Left kidney (tissue), 2 donors: ENCODE data around the gene POLRMT. TPM values are rescaled to one million over a fixed set of nuclear protein-coding genes. Genes with fewer than 3 reads are reported as not detected.
"Not testable (repeated sequence)": the region's sequence is repeated elsewhere in the genome, so short reads cannot be mapped to it uniquely, and the experiment has no call there.

Source experiments
- DNase-seq: peaks from one replicate; pipeline ENCODE4 v3.0.0-alpha.2; 2013
- polyA plus RNA-seq: library from polyadenylated mRNA; unstranded; fragments of 120-200 nt; gene quantifications from one replicate; pipeline ENCODE4 v1.2.1, GENCODE V29; 2013; ENCODE audit not compliant: insufficient read length

POLRMT gene
- polyA plus RNA-seq, 1 donor, result 75.8 TPM

DNA sequence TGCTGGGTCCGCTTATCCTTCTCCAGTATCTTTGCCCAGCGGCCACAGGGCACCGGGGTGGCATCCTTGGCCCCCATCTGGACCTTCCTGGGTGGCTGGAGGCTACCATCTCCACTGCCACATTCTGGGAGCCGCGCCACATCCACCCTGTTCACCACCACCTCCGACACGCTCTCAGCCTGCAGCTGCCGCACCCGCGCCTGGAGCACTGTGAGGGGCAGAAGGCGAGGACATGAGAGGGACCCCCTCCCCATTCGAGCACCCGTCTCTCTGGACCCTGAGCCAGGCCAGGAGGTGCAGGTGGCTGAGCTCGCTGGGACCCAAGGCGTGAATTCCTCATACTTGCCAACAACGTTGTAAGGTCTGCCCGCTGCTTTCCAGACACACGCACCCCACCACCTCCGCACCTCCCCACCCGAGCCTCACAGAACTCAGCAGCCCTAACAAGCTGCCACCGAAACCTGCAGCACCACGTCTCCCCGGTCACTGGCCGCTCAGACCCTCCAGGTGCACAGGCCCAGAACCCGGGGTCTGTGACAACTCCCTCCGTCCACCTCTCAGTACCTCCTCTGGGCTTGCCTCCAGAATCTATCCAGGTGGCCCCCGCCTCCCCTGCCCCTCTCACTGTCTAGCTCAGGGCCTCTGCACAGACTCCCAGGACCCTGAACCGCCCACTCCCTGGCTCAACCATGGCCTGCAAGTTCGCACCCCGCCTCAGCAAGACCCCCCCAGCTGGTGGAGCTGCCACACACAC, 3.2 kb downstream of the POLRMT start:
- DNase-seq, result no peak

DNA sequence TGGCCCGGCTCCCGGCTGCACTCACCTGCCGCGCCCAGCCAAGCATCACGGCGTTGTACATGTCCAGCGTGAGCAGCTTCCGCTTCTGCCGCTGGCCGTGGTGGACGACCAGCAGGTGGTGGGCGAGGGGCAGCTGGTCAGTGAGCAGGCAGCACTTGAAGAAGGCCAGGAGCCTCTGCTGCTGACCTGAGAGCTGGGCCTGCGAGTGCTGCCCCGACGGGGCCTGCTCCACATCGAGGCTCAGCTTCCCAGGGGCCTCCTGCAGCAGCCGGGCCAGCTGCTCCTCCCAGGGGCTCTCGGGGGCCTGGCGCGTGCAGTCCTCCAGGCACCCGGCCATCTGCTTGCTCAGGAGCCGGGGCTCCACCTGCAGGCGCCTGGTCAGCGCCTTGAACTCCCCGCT, 3.8 kb downstream of the POLRMT start:
- not testable (repeated sequence) for DNase-seq

DNA sequence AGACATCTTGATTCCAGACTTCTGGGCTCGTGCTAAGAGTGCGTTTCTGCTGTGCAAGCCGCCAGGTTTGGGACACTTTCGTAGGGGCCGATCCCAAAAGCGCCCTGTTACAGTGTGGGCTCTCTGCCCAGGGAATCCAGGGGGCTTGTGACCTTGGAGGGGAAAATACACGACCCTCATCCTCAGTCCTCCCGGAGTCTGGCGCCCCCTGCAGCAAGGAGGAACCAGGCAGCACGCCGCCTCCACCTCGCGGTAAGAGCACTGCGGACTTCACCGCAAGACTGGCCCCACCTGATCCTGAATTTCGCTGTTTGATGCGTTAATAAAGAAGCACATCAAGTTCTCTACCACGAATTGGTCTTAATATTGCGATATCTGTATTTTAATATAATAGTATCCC, 5.2 kb downstream of the POLRMT start:
- no peak for DNase-seq

DNA sequence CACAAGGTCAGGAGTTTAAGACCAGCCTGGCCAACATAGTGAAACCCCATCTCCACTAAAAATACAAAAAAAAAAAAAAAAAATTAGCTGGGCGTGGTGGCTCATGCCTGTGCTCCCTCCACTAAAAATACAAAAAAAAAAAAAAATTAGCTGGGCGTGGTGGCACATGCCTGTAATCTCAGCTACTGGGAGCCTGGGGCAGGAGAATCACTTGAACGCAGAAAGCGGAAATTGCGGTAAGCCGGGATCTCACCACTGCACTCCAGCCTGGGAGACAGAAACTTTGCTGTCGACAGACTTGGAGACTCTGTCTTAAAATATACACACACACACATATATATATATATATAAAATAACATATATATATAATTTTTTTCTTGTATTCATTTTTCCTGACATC, 6.8 kb downstream of the POLRMT start:
- DNase-seq, result not testable (repeated sequence)

DNA sequence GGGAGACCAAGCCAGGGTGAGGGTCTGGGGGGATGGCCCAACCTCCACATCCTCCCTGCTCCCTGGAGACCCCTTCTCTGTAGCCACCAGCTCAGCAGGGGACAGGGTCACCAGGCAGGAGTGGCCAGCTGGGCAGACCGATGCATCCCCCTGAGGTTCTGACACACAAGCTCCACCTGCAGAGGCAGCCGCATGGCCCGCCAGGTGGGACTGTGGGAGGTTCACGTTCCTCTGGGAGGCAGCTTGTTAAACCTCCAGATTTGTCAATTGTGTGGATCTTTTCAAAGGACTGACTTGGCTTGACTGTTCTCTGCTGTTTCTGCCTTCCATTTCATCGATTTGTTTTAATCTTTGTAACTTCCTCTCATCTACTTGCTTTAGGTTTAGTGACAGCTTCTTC, 8.1 kb downstream of the POLRMT start:
- no peak for DNase-seq

DNA sequence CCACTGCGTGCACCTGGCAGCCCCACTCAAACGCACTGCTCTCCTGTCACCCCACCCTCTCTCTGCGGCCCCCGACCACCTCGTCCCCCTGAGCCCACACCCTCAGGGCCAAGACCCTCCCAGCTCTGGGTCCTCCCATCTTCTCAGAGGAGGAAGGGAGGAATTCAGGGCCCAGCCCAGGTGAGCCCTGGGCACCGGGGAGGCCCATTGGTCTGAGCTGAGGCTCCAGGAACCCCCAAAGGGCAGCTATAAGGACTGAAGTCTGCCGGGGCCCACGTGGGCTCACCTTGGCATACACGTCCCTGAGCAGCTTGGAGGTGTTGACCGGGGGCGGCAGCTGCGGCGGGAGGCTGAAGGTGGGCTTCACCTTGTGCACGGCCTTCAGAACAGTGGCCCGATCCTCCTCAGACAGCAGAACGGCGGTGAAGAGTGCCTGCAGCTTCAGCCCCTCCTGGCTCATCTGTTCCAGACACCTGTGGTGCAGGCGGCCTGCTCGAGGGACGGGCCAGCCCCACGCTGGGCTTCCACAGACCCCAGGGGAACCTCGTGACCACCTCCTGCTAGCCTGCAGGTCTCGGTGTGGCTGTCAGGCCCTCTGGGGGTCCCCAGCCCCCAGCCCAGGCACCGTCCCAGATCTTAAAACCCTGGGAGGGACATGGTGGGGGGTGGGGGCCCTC, 8.8 kb downstream of the POLRMT start:
- no peak for DNase-seq

DNA sequence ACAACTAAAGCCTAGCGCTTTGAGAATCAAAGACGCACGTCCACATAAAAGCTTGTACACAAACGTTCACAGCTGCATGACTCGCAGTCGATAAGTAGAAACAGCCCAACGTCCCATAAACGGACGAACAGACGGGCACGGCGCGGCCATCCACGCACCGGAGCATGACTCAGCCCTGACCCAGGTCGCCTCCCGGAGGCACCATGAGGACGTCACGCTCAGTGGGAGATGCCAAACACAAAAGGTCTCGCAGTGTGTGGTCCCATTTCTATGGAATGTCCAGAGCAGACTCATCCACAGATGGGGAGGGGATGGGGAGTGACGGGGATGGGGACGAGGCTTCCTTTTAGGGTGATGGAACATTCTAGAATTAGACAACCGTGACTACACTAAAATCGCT, 9.4 kb downstream of the POLRMT start:
- no peak for DNase-seq

DNA sequence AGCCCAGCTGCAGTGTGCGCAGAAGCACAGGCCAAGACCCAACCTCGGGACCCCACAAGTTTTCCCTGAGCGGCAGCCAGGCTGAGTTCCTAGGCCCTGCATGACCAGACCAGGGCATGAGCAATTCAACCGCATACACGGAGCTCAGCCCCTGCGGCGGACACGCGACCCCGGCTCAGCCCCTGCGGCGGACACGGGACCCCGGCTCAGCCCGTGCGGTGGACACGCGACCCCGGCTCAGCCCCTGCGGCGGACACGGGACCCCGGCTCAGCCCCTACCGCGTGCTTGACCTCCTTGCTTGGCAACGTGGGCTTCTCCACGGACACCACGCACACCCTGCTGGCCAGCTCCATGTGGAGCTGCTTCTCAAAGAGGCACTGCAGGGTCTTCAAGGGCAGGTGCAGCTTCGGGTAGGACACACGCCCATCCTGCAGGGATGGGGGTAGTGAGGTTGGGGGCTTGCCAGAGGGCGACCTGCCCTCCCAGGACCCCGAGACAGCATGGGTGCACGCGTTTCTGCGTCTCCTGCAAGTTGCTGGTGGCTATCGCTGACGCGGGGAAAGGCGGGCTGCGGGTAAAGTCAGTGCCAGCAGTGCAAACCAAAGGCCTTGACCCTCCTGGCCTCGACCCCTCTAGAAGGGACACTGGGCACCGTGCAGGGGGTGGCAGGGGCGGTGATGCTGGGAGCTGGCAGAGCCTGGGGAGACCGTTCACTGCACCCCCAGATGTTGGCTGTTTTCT, 10.0 kb downstream of the POLRMT start:
- DNase-seq, result no peak

DNA sequence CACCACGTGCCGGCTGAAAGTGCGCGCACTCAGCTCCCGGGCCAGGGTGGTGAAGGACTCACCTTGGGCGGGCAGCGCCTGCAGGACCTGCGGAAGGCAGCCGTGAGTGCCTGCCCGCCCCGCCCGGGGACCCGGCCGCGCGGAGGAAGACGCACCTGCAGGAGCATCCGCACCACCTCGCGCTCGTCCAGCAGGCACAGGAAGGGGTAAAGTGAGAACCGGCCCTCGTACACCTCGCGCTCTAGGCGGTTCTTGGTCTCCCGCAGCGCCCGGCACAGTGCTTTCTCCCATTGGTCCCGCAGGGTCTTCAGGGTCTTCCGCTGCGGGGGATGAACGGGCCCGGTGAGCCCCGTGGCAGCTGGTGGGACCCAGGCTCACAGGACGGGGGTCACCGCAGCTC, 10.7 kb downstream of the POLRMT start:
- no peak for DNase-seq

DNA sequence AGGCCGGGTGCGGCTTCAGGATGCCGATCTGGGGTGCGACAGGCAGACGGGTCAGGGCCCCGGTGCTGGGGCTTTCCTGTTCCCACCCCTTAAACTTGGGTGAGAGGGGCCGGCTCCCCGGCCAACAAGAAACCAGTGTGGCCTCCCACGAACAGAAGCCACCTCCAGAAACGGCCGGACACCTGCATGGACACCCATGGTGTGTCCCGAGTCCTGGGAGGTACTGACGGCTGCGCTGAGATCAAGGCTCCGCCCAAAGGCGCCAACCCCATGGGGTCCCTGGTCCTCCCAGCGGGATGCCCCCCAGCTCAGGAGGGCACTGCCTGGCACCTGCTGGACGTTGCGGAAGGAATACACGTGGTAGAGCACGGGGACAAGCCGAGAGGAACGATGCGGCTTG, 11.5 kb downstream of the POLRMT start:
- DNase-seq, result no peak

DNA sequence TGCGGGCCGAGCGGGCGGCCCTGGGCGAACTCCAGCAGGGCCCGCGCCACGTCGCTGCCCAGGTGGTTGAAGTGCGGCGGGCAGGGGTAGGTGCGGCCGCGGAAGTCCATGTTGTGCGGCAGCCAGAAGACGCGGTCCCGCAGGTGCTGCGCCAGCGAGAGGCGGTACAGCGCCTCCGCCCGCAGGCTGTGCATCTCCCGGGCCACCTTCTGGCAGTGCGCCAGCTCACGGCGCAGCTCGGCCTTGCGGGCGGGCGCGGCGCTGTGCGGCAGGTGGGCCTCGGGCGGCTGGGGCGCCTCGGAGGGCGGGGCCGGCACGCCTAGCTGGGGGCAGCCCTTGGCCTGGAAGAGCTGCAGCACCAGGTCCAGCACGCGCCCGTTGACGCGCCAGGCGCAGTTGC, 12.1 kb downstream of the POLRMT start:
- not testable (repeated sequence) for DNase-seq

DNA sequence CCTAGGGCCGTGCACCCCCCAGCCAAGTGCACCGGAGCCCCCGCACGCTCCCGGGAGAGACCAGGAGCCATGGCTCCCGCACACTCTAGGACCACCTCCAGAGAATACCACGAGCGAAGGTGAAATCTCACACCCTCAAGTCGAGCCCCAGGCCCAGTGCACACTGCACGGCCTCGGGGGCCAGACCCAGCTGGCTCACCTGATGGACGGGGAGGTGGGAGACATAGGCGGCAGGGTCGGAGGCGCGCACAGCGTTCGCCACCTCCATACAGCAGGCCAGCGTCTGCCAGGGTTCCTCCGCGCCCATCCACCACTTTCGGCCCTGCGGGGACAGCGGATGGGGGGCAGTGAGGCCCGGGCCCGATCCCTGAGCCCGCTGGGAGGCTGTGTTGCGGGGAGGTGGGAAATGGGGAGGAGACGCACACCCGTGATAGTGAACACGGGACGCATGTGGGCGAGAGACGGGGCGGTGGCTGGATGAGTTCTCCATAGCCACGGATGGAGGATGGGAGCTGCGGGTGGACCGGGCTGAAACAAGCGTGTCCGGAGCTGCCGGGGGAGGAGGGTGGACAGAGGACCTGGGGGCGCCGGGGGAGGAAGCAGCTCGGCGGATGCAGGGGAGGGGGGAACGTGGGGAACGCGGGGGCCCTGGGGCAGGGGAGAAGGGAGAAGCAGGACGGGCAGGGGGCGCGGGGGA, 13.0 kb downstream of the POLRMT start:
- DNase-seq, result no peak

DNA sequence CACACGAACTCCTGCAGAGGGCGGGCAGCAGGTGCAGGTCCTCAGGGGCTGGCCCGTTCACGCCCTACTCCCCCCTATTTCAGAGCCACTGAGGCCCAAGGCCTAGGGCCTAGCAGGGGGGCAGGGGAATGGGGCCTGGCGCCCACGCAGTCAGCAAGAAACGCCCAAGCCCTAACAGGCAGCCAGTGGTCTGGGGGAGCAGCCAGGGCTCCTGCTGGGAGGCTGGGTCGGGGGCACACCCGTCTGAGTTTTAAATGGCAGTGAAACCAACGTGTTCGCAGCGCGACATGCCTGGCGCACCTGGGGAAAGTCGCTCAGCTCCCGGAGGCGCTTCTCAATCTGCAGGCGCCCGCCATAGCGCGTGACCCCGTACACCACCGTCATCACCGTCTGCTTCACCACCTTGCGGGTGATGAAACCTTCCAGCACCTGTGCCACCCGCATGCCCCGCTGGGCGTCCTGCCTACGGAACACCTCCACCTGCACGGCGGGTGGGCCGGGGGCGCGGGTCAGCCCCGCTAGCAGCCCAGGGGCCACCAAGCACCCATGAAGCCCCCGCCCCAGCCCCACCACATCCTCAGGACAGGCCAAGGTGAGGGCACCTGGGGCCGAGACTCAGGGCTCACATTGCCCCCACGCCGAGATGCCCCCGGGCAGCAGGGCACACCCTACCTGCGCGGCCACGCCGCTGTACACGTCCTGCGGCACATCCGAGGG, 13.9 kb downstream of the POLRMT start:
- no peak for DNase-seq

DNA sequence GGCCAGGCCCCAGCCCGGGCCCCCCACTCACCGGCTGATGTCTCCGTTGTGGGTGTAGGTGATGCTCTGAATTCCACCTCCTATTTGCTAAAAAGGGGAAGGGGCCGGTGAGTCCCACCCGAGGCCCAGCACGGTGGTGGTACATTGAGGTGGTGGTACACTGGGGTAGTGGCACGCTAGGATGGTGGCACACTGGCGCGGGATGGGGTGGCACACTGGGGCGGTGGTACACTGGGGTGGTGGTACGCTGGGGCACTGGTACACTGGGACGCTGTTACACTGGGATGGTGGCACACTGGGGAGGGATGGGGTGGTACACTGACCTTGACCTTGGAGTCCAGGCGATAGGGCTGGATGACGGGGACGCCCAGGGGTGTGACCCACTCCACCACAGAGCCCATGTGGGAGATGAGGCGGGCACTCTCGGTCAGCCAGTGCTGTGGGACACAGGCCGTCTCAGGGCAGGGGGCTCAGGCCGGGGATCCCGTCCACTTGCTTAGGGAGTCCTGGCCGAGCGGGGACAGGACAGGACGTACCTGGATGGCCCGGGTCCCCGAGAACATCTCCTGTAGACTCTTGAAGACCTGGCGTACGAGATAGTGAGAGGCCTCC, 14.6 kb downstream of the POLRMT start:
- no peak for DNase-seq

DNA sequence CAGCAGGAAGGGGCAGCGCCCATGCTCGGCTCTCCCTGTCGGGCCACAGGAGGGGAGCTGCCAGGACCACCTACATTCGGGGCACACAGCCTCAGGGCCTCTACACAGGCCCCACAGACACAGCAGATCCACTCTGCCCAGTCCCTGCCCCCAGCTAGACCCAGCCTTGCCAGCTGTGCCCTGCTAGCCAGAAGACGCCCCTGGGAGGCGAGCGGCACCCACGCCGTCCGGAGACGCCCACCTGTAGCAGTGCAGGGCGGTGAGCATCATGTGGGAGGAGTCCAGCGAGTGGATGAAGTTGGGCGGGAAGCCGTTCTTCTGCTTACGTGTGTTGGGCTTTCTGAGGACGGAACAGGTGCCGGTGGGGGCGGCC, 15.1 kb downstream of the POLRMT start:
- DNase-seq, result no peak

DNA sequence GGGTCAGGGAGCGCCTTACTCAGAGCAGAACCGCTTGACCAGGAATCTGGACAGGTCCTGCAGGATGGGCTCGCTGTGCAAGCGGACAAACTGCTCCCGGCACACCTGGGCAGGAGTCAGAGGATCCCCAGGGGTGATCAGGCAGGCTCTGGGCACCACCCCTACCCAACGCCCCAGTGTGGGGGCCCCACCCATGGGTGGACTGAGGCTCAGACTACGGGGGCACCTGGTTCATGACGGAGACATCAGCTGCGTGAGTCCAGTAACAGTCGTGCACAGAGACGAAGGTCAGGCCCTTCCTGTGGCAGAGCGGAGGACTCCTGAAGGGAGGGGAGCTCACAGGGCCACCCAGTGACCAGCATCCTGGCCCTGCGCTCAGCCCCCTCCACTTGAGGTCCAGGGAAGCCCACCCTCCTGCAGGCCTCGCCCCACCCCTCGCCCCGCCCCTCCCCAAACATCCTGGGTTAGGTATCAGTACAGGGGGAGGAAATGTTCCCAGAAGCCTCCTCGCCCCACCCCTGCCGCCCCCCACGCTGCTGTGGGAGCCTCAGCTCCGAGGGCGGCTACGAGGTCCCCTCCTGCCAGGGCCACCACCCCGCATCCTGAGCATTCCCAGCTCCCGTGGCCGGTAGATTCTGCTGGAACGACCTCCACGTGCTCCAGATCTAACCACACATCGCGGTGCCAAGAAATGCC, 15.6 kb downstream of the POLRMT start:
- no peak for DNase-seq

DNA sequence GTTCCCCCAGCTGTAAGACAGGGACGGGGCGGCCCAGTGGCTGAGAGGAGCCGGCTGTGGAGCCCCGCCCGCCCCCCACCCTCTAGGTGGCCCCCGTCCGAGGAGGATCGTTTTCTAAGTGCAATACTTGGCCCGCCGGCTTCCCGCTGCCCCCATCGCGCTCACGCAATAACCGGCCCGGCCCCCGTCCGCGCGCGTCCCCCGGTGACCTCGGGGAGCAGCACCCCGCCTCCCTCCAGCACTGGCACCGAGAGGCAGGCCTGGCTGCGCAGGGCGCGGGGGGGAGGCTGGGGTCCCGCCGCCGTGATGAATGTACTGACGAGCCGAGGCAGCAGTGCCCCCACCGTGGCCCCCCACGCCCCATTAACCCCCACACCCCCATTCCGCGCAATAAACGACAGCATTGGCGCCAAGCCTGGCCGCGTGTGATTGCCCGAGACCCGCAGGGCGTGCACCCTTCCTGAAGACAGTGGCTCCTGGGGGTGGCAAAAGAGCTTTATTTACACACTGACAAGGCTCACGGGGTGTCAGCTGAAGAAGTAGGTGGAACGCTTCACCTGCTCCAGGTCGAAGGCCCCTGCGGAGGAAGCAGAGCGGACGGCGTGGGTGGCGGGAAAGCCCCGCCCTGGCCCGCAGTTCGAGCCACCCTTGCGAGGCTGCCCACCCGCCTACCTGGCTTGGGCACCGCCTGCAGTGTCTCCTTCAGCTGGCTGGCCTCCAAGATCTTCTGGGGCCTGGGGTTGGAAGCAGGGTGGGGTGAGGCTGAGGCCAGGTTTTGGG, 16.4 kb downstream of the POLRMT start:
- no peak for DNase-seq

DNA sequence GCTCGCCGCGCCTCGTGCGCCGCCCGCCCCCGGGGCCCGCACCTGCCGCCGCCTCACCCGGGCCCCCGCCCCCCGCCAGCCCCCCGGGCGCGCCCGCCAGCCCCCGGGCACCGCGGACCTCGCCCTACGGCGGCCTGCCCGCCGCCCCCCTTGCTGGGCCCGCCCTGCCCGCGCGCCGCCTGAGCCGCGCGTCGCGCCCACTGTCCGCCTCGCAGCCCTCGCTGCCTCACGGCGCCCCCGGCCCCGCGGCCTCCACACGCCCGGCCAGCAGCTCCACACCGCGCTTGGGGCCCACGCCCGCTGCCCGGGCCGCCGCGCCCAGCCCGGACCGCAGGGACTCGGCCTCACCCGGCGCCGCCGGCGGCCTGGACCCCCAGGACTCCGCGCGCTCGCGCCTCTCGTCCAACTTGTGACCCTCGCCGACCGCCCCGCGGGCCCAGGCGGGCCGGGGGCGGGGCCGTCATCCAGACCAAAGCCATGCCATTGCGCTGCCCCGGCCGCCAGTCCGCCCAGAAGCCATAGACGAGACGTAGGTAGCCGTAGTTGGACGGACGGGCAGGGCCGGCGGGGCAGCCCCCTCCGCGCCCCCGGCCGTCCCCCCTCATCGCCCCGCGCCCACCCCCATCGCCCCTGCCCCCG, 17.2 kb downstream of the POLRMT start:
- no peak for DNase-seq

DNA sequence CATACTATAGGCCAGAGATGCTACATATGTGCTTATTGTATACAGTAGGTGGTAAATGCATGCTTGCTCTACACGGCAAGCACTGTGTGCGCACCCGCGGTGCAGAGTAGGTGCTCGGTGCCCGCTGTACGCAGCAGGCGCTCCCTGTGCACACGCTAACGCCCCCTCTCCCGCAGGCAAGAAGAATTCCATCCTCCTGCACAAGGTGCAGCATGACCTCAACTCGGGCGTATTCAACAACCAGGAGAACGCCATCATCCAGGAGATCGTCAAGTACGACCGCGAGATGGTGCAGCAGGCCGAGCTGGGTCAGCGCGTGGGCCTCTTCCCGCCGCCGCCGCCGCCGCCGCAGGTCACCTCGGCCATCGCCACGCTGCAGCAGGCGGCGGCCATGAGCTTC, 17.7 kb downstream of the POLRMT start:
- DNase-seq, result no peak
